Activated CD4-positive, alpha-beta T cell treated with anti-CD3 and anti-CD28 coated beads, Interleukin-10, Interleukin-2, amounts not matched to agents 100 ng/mL and 50 ng/mL, durations not matched to agents 16 hours and 8 hours (primary cell): ENCODE data around the gene FAM117B.
"Not testable (repeated sequence)": the region's sequence is repeated elsewhere in the genome, so short reads cannot be mapped to it uniquely, and the experiment has no call there.

Experiments
- DNase-seq: peaks from one replicate; pipeline ENCODE4 v3.0.0-alpha.2; 2020

Gene FAM117B

DNA sequence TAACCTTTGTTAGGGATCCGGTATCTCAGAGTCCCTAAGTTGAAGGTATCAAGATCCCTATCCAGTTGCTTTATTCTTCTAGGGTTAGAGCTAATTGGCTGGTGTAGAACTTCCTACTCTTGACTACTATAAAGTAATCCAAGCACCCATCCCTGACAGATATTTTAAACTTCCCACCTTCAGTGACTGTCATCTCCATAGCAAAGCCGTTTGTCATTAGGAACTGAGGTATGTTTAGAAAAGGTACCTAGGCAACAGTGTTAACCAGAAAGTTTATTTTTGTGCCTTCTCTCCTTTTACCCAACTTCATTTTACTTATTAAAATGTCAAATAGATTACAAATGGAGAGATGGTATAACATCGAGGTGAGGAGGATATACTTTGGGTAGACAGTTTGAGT is 4.5 kb downstream of the FAM117B start:
- DNase-seq: no peak

- DNase-seq: peak; percentile 40
These were observed 7.8 kb downstream of the FAM117B start for GRCh38 chr2:202642567-202642966.

DNA sequence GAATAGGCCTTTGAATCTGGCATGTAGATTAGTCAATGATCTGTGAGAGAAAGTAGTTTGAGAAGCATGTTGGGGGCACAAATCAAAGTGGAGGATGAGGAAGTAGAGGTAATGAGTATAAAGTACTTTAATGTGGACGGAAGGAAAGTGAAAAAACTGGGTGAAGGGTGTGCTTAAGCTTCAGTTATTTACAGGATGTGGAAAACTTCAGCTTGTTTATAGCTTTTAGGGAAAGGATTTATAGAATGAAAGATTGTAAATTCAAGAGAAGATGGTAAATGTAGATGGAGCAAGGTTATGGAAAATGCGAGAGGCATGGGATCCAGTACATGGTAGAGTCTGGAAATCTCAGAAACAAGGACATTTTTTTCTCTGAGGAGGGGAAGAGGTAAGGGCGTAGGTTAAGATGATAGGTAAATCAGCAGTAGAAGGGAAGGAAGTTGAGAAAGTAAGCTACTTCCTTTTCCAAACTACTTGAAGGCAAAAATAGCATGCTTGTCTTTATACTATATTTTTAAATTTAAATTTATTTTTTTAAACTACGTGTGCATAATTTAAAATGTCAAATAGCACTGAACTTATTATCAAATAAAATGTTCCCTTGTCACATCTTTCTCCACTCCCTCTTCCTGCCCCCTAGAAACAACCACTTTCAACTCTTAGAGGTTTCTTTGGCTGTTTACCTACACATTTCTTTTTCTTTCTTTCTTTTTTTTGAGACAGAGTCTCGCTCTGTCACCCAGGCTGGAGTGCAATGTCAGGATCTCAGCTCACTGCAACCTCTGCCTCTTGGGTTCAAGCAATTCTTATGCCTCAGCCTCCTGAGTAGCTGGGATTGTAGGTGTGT is 8.5 kb downstream of the FAM117B start:
- DNase-seq: peak; percentile 37

- DNase-seq: no peak
These were observed 17.4 kb downstream of the FAM117B start for GRCh38 chr2:202652119-202652518.

- DNase-seq: no peak
These were observed 19.1 kb downstream of the FAM117B start for GRCh38 chr2:202653890-202654289.

- DNase-seq: no peak
These were observed 23.1 kb downstream of the FAM117B start for GRCh38 chr2:202657876-202658275.

DNA sequence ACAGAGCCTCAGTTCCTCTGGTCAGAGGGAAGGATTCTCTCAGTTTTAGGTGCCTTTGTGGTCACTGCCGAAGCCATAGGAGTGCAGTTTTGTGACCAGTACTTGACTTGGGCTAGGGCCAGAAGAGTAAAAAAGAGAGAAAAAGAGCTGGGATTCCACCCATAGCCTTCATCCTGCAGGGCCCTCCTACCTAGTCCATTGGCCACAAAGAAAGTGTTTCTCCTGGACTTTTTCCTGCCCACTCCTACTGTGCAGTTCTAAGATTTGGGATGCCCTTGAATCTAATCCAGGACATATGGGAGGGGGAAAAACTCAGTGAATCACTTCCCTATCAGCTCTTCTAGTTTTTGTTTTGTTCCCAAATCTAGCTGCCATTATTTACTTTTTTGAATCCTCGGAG is 26.0 kb downstream of the FAM117B start:
- no peak for DNase-seq

DNA sequence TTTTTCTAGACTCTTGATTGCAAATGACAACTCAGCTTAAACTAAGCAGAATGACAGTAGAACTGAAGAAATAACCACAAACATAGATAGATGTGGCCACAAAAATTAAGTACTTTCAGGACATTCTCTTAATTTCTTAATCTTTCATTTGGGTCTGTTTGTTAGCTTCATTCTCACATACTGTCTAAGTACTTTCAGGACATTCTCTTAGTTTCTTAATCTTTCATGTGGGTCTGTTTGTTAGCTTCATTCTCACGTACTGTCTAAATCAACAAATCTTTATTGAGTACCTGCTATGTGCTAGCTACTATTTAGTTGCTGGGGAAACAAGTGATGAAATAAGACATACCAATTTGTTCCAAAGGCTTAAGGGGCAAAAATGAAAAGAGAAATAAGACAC is 35.1 kb downstream of the FAM117B start:
- DNase-seq: peak; percentile 7

GRCh38 chr2:202671317-202672035 is 36.7 kb downstream of the FAM117B start:
- no peak for DNase-seq

- not testable (repeated sequence) for DNase-seq
These were observed 40.3 kb downstream of the FAM117B start for GRCh38 chr2:202675097-202675496.

DNA sequence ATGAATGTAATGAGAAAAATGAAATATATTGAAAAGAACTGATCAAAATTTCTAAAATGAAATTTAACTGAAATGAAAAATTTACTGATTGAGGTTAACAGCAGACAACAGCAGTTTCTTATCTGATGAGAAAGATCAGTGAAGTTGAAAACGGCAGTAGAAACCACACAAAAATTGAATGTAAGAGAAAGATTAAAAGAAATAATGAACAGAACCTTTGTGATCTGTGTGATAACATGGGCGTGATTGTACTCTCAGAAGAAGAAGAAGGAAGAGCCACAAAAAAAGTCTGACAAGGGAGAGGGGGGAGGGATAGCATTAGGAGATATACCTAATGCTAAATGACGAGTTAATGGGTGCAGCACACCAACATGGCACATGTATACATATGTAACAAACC is 45.2 kb downstream of the FAM117B start:
- DNase-seq: no peak

- DNase-seq: no peak
These were observed 45.7 kb downstream of the FAM117B start for GRCh38 chr2:202680512-202680911.

DNA sequence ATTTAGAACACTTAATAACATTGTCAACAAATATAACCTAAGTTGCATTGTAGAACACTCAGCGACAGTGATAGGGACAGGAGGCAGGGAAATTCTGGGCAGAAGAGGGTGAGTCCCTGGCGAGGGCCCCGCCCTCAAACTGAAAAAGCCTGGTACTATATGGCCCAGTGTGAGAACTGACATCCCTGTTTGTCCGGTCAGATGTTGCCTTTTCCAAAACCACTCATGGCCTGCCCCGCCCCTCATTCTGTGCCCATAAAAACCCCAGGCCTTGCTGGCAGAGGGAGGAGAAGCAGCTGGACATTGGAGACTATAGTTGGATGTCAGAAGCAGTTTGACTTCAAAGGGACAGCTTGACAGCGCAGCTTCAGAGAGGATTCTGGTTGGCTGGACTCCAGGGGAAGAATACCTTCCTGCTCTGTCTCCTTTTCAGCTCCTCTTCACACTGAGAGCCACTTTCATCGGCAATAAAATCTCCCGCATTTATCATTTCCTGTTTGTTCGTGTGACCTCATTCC is 47.0 kb downstream of the FAM117B start:
- no peak for DNase-seq

DNA sequence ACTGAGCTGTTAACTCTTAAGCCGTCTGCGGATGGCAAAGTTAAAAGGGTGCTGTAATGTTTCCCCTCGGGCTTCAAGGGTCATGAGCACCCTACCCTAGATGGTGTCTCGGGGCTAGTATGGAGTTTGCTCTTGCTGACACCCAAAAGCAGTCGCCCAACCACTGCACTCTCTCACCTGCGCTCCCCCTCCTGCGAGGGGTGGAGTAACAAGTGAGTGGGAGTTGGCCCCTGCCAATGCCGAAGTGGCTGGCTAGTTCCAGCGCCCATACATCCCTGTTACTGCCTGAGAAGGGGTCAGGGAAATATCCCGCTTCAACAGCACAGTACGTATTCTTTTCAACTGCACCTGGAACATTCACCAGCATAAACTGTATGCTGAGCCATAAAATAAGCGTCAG is 47.5 kb downstream of the FAM117B start:
- no peak for DNase-seq

- DNase-seq: no peak
These were observed 52.5 kb downstream of the FAM117B start for GRCh38 chr2:202687276-202687675.

- DNase-seq: no peak
These were observed 54.7 kb downstream of the FAM117B start for GRCh38 chr2:202689459-202689858.

DNA sequence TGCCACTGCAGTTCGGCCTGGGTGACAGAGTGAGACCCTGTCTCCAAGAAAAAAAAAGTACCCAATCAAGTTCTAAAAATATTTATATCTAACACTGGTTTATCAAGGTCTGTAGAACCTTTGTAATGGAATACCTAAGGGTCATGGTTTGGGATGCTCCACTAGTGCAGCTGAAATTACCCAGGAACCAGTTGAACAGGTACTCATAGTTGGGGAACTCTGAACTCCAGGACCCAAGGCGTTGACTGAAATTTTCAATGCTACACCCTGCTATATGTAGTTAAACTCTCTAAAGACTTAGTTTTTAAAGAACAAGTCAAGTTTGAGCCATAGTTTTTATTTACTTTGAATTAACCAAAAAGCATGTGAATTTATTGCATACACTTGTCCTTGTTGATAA is 55.1 kb downstream of the FAM117B start:
- no peak for DNase-seq

DNA sequence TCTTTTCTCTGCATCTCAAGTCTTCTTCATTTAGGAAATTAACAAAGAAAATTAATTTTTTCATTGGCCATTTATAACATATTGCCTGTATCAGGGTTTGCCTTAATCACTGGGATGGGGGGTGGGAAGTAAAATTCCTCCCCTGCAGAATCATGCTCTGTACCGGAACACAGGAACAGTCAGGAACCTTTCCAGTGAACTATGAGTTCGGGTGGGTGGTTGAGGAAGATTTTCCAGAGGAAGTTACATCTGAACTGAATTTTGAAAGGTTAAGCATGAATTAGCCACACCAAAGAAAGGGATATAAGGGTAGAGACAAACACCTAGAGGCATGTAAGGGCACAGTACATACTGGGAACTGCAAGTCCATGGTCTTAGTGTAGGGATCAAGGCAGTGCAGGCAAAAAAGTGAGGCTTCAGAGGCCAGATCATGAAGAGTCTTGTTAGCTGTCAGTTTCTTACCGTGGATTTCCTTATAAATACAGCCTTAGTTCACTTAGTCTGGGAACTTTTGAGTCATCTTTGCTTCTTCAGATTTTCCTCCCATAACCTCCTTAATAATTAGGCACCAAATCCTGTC is 55.6 kb downstream of the FAM117B start:
- no peak for DNase-seq

DNA sequence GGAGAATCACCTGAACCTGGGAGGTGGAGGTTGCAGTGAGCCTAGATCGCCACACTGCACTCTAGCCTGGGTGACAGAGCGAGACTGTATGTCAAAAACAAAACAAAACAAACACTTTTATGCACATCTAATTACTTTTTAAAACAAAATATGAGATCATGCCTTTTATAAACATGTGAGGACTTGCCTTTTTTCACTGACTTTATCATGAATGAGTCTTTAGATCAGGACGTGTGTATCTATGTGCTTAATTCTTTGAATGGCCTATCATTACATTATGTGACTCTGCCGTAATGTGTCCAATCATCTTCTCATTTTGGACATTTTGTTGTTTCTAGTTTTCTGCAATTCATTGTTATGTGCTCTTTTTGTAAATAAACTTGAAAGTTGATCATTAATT is 58.7 kb downstream of the FAM117B start:
- DNase-seq: no peak

DNA sequence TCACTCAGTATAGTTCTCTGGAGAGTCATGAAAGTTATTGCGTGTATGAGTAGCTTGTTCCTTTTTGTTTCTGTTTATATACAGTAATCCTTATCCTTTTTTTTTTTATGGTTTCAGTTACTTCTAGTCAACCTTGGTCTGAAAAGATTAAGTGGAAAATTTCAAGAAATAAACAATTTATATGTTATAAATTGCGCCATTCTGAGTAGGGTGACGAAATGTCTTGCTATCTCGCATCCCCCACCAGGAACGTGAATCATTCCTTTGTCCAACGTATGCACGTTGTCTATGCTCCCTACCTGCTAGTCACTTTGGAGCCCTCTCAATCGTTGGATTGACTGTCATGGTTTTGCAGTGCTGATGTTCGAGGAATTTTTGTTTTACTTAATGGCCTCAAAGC is 60.4 kb downstream of the FAM117B start:
- DNase-seq: no peak

DNA sequence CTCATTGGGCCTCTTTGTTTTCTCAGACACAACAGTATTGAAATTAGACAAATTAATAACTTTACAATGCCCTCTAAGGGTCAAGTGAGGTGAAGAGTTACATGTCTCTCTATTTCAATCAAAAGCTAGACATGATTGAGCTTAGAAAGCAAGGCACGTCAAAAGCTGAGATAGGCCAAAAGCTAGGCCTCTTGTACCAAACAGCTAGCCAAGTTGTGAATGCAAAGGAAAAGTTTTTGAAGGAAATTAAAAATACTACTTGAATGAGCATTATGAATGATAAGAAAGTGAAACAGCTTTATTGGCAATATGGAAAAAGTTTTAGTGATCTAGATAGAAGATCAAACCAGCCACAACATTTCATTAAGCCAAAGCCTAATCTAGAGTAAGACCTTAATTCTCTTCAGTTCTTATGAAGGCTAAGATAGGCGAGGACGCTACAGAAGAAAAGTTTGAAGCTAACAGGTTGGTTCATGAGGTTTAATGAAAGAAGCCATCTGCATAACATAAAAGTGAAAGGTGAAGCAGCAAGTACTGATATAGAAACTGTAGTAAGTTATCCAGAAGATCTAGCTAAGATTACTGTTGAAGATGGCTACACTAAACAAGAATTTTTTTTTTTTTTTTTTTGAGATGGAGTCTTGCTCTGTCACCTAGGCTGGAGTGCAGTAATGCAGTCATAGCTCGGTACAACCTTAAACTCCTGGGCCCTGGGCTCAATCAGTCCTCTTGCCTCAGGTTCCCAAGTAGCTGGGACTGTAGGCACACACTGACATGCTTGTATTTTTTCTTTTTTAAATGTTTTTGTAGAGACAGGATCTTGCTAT is 65.5 kb downstream of the FAM117B start:
- DNase-seq: peak; percentile 15

GRCh38 chr2:202703091-202703490 is 68.3 kb downstream of the FAM117B start:
- peak; percentile 3 for DNase-seq

DNA sequence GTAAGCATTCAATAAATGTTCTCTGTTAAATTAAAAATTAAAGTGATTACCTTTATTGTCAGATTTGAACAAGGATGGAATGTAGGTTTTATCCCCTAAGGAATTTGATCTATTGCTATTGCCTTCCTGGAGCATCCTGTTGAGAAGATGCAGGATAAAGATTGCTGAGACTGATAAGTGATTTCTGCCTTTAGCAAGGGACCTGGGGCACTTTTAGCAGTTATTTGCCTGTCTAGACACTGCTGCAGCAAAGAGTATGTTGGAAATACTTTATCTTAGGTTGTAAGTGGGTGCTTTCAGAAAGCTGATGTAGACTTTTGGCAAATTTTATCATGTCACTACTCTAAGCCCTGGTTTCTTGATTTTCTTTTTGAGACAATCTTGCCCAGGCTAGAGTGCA is 69.5 kb downstream of the FAM117B start:
- no peak for DNase-seq
